NOMO-1 treated with dmso at 0.1 percent for 144 hours (cell line): ENCODE data around the gene RBM47.
"Not testable (repeated sequence)": the region's sequence is repeated elsewhere in the genome, so short reads cannot be mapped to it uniquely, and the experiment has no call there.

ENCODE experiments used
- DNase-seq: peaks from one replicate; lab custom pipeline; 2025; ENCODE audit not compliant: unreplicated experiment; lab: John Stamatoyannopoulos, UW

Gene RBM47

DNA sequence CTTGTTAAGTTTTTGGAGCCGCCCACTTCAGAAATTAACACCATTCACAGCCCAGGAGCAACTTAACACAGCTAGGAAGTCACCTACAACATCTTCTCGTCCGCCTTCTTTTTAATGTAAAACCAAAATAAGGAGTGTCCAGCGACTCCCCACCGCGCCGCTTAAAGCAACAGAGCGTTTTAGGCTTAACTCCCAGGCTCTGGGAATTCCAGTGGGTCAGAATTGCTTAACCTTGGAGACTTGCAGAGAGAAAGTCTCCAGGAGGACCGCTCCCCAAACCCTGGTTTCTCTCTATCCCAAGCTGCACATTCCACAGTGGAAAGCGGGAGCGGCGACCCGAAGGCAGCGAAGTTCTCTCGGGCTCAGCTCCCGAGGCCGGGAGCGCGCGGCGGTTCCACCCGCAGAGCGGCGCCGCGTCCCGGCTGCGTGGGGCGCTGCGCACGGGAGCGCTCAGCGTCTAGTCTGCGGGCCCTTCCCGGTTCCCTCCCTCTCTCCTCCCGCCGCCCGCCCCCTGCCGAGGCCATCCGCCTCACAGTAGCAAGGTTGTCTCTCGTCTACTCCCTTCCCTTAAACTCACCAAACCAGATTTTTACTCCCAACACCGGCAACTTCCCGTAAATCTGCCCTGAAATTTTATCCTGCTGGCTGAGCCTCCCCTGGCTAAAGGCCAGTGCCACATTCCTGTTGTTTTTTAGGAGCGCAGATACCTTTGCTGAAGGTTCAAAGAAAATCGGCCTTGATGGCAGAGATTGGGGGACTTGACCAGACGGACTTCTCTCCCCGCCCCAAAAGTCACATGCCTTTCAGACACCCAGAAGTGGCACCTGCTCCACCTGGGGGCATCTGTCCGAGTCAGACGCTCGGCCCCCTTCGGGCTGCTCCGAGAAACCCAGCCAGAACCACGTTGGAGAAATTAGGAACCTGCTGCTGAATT, at the start of gene RBM47:
Gene RBM47, minus strand, starts transcription at position 464 of the 934 bp plus-strand sequence. CDS start 190,971 bp downstream, outside the sequence.
- DNase-seq: peak; percentile 60

GRCh38 chr4:40678421-40678820, 48.8 kb upstream of the RBM47 start:
- no peak for DNase-seq

DNA sequence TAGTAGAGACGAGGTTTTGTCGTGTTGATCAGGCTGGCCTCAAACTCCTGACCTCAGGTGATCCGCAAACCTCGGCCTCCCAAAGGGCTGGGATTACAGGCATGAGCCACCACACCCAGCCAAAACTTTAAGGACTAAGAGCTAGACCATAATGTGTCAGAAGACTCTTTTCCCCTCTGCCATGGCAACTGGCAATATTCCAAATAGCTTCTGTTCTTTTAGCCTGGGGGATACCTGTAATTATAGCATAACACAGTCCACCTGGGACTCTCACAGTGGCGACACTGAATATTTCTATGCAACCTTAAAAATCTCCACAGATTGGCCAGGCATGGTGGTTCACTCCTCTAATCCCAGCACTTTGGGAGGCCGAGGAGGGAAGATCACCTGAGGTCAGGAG, 45.5 kb upstream of the RBM47 start:
- DNase-seq: no peak

DNA sequence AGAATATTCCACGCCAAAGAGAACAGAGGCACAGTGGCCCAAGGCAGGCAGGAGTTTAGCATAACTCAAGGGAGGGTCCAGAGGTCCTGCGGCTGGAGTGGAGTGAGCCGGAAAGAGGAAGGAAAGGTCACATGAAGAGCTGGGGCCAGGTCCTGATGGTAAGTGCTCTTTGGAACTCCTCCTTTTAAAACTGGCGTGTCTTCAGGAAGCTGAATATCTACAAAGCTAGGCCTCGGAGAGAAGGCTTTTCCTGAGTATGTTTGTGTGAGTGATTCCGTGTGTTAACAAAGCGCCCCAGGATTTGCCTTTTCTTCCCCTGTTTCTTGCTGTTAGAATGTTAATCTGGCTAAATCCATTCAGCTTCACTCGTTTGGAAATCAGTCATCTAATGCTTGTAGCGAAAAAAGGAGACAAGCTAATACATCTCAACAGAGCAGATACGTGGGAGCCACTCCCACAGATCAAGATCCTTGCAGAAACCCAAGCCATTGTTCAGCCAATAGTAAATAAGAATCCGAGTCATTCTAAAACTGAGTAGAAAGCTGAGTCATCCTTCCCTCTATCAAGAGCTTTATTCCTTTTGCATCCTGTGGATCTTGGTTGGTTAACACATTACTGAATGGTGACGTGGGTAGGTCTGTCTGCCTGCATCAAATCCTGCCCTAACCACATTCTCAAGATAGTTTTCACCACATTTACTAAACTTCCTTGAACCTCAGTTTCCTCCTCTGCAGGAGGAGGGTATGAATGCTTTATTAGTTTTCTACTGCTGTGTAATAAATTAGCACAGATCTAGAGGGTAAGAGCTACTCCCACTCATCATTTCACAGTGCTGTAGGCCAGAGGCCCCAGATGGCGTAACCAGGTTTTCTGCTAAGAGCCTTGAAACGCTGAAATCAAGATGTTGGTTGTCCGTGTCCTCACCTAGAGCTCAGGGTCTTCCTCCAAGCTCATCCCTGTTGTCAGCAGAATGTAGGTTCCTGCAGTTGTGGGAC, 43.2 kb upstream of the RBM47 start:
- peak; percentile 90 for DNase-seq

GRCh38 chr4:40669504-40669903, 39.8 kb upstream of the RBM47 start:
- no peak for DNase-seq

GRCh38 chr4:40665842-40666241, 36.2 kb upstream of the RBM47 start:
- no peak for DNase-seq

- DNase-seq: no peak
Measured at GRCh38 chr4:40662962-40663604, 33.4 kb upstream of the RBM47 start.

DNA sequence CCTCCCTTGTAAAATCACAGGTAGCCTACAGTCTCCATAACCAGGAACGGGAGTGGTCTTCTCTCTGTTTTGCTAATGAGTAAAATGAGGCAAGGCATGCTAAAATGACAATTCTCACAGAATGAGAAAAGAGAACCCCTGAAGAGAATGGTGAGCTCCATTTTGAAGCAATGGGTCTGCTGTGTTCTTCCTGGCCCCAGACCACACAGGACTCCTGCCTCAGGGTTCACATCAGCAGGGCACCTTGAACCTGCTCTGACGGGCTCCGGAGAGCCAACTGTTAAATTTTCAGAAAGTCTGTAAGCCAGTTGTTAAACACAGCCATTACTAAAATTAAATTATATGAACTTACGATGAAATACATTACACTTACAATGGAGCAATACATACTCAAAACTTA, 32.1 kb upstream of the RBM47 start:
- DNase-seq: no peak

DNA sequence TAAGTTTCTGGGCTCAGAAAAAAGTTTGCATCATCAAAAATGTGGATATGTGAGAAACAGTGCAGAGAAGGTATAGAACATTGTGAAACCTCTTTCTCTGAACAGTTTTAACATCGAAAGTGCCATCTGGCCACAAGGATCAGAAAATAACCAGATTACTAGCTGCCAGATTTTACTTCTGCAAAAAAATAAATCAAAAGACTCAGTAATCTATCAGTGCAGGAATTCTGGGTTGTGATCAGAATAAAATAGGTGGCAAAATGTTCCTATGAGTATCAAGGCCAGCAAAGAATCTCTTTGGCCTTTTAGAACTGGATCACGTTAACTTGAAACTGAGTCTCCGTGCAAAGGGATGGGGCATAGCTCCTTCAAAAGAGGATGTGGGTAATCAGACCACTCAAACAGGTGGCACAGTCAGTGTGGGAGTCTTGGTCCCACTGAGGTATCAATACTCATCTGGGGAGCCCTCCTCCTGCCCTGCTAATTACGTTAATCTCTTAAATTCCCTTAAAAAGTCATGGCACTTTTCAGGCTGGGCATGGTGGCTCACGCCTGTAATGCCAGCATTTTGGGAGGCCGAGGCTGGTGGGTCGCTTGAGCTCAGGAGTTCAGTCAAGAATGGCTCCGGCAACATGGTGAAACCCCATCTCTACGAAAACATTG, 26.7 kb upstream of the RBM47 start:
- DNase-seq: peak; percentile 48

DNA sequence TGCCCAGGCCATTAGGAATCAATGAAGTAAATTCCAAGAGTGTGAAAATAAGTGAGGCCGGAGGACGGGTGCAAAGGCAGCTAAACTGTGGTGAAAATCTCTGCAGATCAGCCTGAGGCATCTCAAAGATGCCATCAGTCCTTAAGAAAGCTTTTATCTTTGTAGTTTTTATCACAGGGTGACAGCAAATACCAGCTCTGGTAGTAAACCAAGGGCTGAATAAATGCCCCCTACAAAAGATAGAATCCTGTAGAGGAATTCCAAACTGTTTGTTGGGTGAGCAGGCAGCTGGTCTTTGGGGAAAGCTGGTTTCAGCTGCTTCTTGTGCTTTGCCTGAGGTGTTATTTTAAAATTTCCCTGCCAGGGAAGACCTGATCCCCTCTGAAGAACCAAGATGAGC, 21.6 kb upstream of the RBM47 start:
- DNase-seq: no peak

GRCh38 chr4:40649321-40649720, 19.7 kb upstream of the RBM47 start:
- DNase-seq: no peak

GRCh38 chr4:40648742-40649281, 19.1 kb upstream of the RBM47 start:
- DNase-seq: no peak

DNA sequence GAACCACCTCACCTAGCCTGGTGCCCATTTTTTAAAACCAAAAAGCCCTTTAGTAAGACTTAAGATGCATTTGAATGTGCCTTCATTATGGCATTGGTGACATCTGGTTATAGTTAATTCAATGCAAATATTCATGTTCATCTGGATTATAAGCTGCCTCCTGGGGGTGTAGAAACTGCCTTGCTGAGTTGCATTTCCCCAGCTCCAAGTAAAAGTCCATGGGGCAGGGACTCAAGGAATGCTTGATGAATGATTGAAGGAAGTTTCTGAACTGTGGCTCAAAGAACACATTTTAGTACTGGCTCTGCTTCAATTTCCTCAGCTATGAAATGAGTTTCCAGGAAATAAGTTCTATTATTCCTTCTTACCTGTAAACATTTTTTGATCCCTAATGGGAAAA, 18.5 kb upstream of the RBM47 start:
- DNase-seq: no peak

GRCh38 chr4:40645586-40645985, 15.9 kb upstream of the RBM47 start:
- no peak for DNase-seq

DNA sequence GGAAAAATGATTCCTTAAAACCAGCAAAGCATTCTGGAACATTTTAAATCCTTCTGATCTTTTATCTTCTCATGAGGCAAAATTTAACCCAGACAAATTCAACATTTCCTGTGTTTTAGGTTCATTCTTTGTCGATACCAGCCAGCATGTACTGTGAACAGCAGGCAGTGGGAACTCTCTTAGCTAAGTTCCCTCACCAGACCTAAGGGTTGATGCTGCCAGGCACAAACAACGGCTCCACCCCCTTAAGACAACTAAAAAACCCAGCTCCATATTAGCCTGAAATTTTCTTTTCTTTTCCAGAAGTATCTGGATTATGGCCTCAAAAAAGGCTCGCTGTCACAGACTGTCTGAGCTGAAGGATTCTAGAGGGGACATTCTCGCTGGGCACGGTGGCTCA, 2.4 kb upstream of the RBM47 start:
- no peak for DNase-seq

DNA sequence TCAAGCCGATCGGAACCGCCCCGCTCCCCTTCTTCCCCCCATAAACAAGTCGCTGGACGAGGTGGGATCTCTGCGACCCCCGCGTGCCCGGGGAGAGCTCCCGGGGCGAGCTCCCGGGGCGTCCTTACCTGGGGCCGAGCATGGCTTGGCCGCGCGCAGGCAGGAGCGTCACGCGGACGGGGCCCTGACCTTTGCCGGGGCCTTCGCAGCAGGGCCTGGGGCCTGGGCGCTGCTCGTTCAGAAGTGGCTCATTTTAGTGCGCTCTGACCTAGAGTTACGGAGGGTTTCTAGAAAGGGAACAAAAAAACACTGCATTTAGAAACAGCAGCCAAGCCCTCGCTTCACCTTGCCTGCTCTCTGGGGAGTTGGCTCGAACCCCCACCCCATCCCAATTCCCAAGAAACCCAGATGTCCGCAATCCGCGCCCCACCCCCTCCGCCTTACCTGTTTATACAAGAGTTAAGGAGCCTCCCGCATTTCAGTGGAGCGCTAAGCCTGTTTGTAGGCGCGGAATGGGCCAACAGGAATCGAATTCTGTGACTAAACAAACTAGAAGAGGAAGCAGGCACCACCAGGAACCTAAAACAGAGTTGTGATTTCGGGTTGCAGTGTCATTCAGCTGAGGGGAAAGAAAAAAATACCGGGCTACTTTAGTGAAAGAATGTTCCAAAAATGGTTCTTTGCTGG, 814 bp upstream of the RBM47 start:
- peak; percentile 58 for DNase-seq

GRCh38 chr4:40628888-40629287, 776 bp downstream of the RBM47 start:
- no peak for DNase-seq

- DNase-seq: not testable (repeated sequence)
Measured at GRCh38 chr4:40628407-40628806, 1.3 kb downstream of the RBM47 start.

GRCh38 chr4:40627540-40627939, 2.1 kb downstream of the RBM47 start:
- no peak for DNase-seq
